PC-3 (cell line): ENCODE results near the gene PLA2G3. TPM values are rescaled to one million over a fixed set of nuclear protein-coding genes. Genes with fewer than 3 reads are reported as not detected.

Experiments used
- ATAC-seq: fragments of 200-7000 bp; cut with Tn5 transposase; 2 replicates; pipeline ENCODE4 v1.9.1; 2020; ENCODE audit warnings: mild to moderate bottlenecking, moderate library complexity
- BruUV-seq: library from RNA; stranded (reverse); fragments of 400-500 nt; replicated peaks from 2 replicates; lab custom pipeline; 2021; lab: Mats Ljungman, UMichigan
- CTCF ChIA-PET: fragments of 300-600 bp; sonication (Branson Sonifier 250); formaldehyde crosslinking; loops from one replicate; lab custom pipeline; 2022; ENCODE audit warnings: antibody characterized with exemption; lab: Charles Lee
- POLR2A ChIA-PET: fragments of 300-600 bp; sonication (Branson Sonifier 250); formaldehyde crosslinking; loops from one replicate; lab custom pipeline; 2022; ENCODE audit warnings: antibody characterized with exemption; ENCODE audit not compliant: unreplicated experiment; lab: Charles Lee
- DNase-seq: peaks from one replicate; pipeline ENCODE4 v3.0.0-alpha.2; 2015
- H2AFZ ChIP-seq: fragments of 300-600 bp; sonication (generic); 2 replicates; pipeline ENCODE4 v1.6.0; 2016; ENCODE audit warnings: antibody characterized with exemption, low read length
- H3F3A ChIP-seq: fragments of 300-600 bp; sonication (generic); one replicate; pipeline ENCODE4 v1.6.0; 2017; ENCODE audit warnings: antibody characterized with exemption, low read length, control low read depth, mild to moderate bottlenecking; ENCODE audit not compliant: unreplicated experiment
- H3K27ac ChIP-seq: fragments of 300-600 bp; sonication (generic); 2 replicates; pipeline ENCODE4 v1.5.1; 2016; ENCODE audit warnings: mild to moderate bottlenecking, low read length
- H3K27me3 ChIP-seq: fragments of 300-600 bp; sonication (generic); 2 replicates; pipeline ENCODE4 v1.6.1; 2016; ENCODE audit warnings: low read length, mixed read lengths
- H3K36me3 ChIP-seq: fragments of 300-600 bp; sonication (generic); 2 replicates; pipeline ENCODE4 v1.6.1; 2016; ENCODE audit warnings: low read depth, mixed run types, low read length, mixed read lengths
- H3K4me1 ChIP-seq: fragments of 300-600 bp; sonication (generic); 2 replicates; pipeline ENCODE4 v1.5.1; 2016; ENCODE audit warnings: low read length; ENCODE audit not compliant: insufficient read depth
- H3K4me2 ChIP-seq: fragments of 300-600 bp; sonication (generic); 2 replicates; pipeline ENCODE4 v1.6.0; 2016; ENCODE audit warnings: low read length
- H3K4me3 ChIP-seq: fragments of 300-600 bp; sonication (generic); 2 replicates; pipeline ENCODE4 v1.5.1; 2016; ENCODE audit warnings: mild to moderate bottlenecking, low read length, mixed read lengths
- H3K79me2 ChIP-seq: fragments of 300-600 bp; sonication (generic); 2 replicates; pipeline ENCODE4 v1.6.1; 2017; ENCODE audit warnings: low read length, mixed read lengths
- H3K9ac ChIP-seq: fragments of 300-600 bp; sonication (generic); 2 replicates; pipeline ENCODE4 v1.6.0; 2016; ENCODE audit warnings: mild to moderate bottlenecking, low read length
- H3K9me2 ChIP-seq: fragments of 300-600 bp; sonication (generic); replicated peaks from 2 replicates; pipeline ENCODE4 v1.6.1; 2016; ENCODE audit warnings: mixed run types, low read length, mixed read lengths
- H3K9me3 ChIP-seq: fragments of 300-600 bp; sonication (generic); 2 replicates; pipeline ENCODE4 v1.6.1; 2016; ENCODE audit warnings: low read length, mixed read lengths
- H4K20me1 ChIP-seq: fragments of 300-600 bp; sonication (generic); 2 replicates; pipeline ENCODE4 v1.6.1; 2016; ENCODE audit warnings: low read length, mixed read lengths
- EZH2 ChIP-seq: fragments of 300-600 bp; sonication (generic); IDR thresholded peaks from one replicate; pipeline ENCODE4 v1.6.1; 2017; ENCODE audit warnings: antibody characterized with exemption, mild to moderate bottlenecking, low read length; ENCODE audit not compliant: unreplicated experiment
- EZH2phosphoT487 ChIP-seq: fragments of 300-600 bp; sonication (generic); IDR thresholded peaks from 2 replicates; pipeline ENCODE4 v1.6.1; 2018; ENCODE audit warnings: mild to moderate bottlenecking, antibody characterized with exemption, low read length, borderline replicate concordance
- intact Hi-C: fragments of 100-400 bp; cut with micrococcal nuclease; formaldehyde crosslinking; loops from 2 replicates; pipeline ENCODE4 v1.9.0; 2023
- total RNA-seq: library from RNA; depleted of rRNA; stranded (reverse); fragments of >200 nt; gene quantifications from 2 replicates; pipeline ENCODE4 v1.2.3, GENCODE V29; 2014
- TF ChIP-seq, protein P1 (sequence below): fragments of 300-600 bp; sonication (generic); conservative IDR thresholded peaks from 2 replicates; pipeline ENCODE4 v1.5.1; 2017; ENCODE audit warnings: antibody characterized with exemption, low read depth, mild to moderate bottlenecking, low read length

PLA2G3 gene
- total RNA-seq, 1 experiment from 2014 or later = not detected

DNA sequence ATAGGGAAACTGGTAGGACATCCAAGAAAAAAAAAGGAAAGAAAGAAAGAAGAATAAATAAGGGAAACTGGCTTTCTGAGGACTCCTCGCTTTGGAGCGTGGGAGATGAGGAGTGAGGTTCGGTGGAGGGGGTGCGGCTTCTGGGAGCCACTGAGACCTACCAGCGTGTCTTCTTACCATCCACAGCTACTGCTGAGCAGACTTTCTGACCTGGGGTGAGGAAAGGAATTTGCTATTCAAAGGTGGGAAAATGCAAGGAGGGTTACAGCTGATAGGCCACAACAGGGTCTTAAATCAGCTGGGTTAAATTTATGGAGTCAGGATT lies 32.5 kb downstream of the PLA2G3 start:
- H3K27me3 ChIP-seq = no peaks in the 10 kb centered on the region
- no peaks in the 10 kb centered on the region for H3K9me3 ChIP-seq
- TF ChIP-seq EZH2 = no peak
- no peak for TF ChIP-seq EZH2phosphoT487
- TF ChIP-seq, protein P1, sequence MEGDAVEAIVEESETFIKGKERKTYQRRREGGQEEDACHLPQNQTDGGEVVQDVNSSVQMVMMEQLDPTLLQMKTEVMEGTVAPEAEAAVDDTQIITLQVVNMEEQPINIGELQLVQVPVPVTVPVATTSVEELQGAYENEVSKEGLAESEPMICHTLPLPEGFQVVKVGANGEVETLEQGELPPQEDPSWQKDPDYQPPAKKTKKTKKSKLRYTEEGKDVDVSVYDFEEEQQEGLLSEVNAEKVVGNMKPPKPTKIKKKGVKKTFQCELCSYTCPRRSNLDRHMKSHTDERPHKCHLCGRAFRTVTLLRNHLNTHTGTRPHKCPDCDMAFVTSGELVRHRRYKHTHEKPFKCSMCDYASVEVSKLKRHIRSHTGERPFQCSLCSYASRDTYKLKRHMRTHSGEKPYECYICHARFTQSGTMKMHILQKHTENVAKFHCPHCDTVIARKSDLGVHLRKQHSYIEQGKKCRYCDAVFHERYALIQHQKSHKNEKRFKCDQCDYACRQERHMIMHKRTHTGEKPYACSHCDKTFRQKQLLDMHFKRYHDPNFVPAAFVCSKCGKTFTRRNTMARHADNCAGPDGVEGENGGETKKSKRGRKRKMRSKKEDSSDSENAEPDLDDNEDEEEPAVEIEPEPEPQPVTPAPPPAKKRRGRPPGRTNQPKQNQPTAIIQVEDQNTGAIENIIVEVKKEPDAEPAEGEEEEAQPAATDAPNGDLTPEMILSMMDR = no peak
- no peaks in the 10 kb centered on the region for H3K9me2 ChIP-seq
- no TSS peak for BruUV-seq
- H2AFZ ChIP-seq = peak overlapping the region; percentile 87
- no peak overlapping the region for H3K27ac ChIP-seq
- H3K9ac ChIP-seq = no peak overlapping the region
- CTCF ChIA-PET = interaction anchor here (0.6 to 1.4 kb wide), 9 partner anchors 8 to 187 kb away, joined by 3 to 16 read pairs (median 4); partner anchors contain the start of gene SMTN
- H3K4me3 ChIP-seq = peak overlapping the region; percentile 65
- no peaks in the 10 kb centered on the region for H3F3A ChIP-seq
- peaks cover 4% of the 10 kb centered on the region; the same call in 1 of the 2 replicates for H3K4me1 ChIP-seq
- peak; percentile 1; the same call in 1 of the 2 replicates for ATAC-seq
- no peaks in the 10 kb centered on the region for H4K20me1 ChIP-seq
- H3K4me2 ChIP-seq = peak overlapping the region; percentile 84
- POLR2A ChIA-PET = interaction anchor here (0.9 kb wide), 1 partner anchor 139 kb away, joined by 4 read pairs; the partner anchor contains the start of genes MORC2 and TUG1
- H3K36me3 ChIP-seq = peaks cover 2% of the 10 kb centered on the region; the same call in 1 of the 2 replicates
- intact Hi-C loops = loop anchor here (1.0 kb wide), 2 partner anchors 41 to 123 kb away; no protein-coding TSS in a partner anchor
- DNase-seq = no peak
- no peaks in the 10 kb centered on the region for H3K79me2 ChIP-seq

DNA sequence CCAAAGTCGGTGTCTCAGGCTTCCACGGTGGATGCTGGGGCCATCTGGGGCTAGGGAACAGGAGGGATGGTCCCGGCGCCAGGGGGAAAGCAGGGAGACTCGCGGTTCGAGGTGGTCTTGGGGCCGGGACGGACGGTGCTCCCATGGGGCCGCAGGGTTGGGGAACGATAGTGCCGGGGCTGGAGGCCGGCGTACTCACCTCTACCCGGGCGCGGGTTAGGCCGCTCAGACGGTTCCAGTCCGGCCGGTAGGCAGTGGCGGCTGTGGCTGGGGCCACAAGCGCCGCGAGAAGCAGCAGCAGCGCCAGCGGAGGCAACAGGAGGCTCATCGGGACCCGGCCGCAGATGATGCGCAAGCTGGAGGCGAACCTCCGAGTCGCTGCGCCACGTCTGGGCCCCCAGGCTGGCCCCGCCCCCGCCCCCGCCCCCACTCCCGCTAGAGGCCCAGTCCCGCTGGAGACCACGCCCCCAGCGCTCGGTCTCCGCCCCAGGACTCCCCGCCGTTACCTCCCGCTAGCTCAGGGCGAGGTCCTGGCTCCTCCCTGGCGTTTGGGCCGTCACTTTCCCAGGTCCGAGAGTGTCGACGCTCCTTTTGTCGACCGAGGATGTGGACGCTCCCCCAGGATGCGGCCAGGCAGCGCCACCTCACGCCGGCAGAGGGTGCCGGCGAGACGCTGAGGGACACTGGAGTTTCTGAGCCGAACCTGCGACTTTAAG lies 33.0 kb downstream of the PLA2G3 start, which contains the start of gene SELENOM:
TSS of gene SELENOM (minus strand) at position 391 of the 716 bp plus-strand sequence. CDS start at position 328, 63 bp downstream.
- H3K9me2 ChIP-seq = no peaks in the 10 kb centered on the region
- peaks cover 4% of the 10 kb centered on the region; the same call in 1 of the 2 replicates for H3K4me1 ChIP-seq
- H3K4me2 ChIP-seq = peak within 1 kb of the TSS; percentile 84
- H2AFZ ChIP-seq = peak within 1 kb of the TSS; percentile 87
- POLR2A ChIA-PET = interaction anchor here (0.6 to 0.9 kb wide), 2 partner anchors 138 to 423 kb away, joined by 3 to 4 read pairs; partner anchors contain the start of genes MORC2 and TUG1
- DNase-seq (peak; percentile 97), ATAC-seq (peak; percentile 98)
- H3K79me2 ChIP-seq = no peaks in the 10 kb centered on the region
- H4K20me1 ChIP-seq = no peaks in the 10 kb centered on the region
- peak within 1 kb of the TSS; percentile 66 for H3K9ac ChIP-seq
- CTCF ChIA-PET = interaction anchor here (0.5 to 1.4 kb wide), 13 partner anchors 9 to 166 kb away, joined by 3 to 16 read pairs (median 4); partner anchors contain the start of gene SMTN
- no peaks in the 10 kb centered on the region for H3K27me3 ChIP-seq
- H3K36me3 ChIP-seq = peaks cover 4% of the 10 kb centered on the region; the same call in 1 of the 2 replicates
- intact Hi-C loops = loop anchor here (1.0 kb wide), 2 partner anchors 42 to 124 kb away; no protein-coding TSS in a partner anchor
- no peak within 1 kb of the TSS for H3K27ac ChIP-seq
- TF ChIP-seq, protein P1 = peak; percentile 88
- TF ChIP-seq EZH2phosphoT487 = no peak
- no peak for TF ChIP-seq EZH2
- no TSS peak for BruUV-seq
- H3K9me3 ChIP-seq = no peaks in the 10 kb centered on the region
- H3K4me3 ChIP-seq = peak within 1 kb of the TSS; percentile 74
- H3F3A ChIP-seq = no peaks in the 10 kb centered on the region
